Neutrophil (primary cell): Measurements from ENCODE around the gene MOV10L1.

Source experiments
- H3K27ac ChIP-seq: fragments of 200-600 bp; sonication (generic); 2 replicates; pipeline ENCODE4 v1.5.1; 2016; ENCODE audit warnings: mild to moderate bottlenecking, moderate library complexity
- H3K27me3 ChIP-seq: fragments of 200-600 bp; sonication (generic); 2 replicates; pipeline ENCODE4 v1.6.0; 2016; ENCODE audit warnings: mild to moderate bottlenecking
- H3K36me3 ChIP-seq: fragments of 200-600 bp; sonication (generic); 2 replicates; pipeline ENCODE4 v1.5.1; 2017
- H3K4me1 ChIP-seq, 2 experiments: fragments of 200-600 bp in 1 of 2; sonication (generic) in 1 of 2; 1 replicate in 1 of 2; 2 replicates in 1 of 2; pipeline versions ENCODE4 v1.5.1 to v1.6.1; 2013 to 2016; ENCODE audit warnings: low read depth in 1 of 2, low read length in 1 of 2, mild to moderate bottlenecking in 1 of 2, moderate library complexity in 1 of 2; ENCODE audit not compliant: control insufficient read depth in 1 of 2, insufficient read depth in 1 of 2
- H3K4me3 ChIP-seq, 2 experiments: fragments of 200-600 bp in 1 of 2; sonication (generic) in 1 of 2; 1 replicate in 1 of 2; 2 replicates in 1 of 2; pipeline ENCODE4 v1.5.1; 2013 to 2016; ENCODE audit warnings: low read depth in 1 of 2, low read length in 1 of 2, mild to moderate bottlenecking in 1 of 2, moderate library complexity in 1 of 2
- H3K9me3 ChIP-seq: fragments of 200-600 bp; sonication (generic); 2 replicates; pipeline ENCODE4 v1.5.1; 2016
- TF ChIP-seq, protein P1 (sequence below): fragments of 200-600 bp; sonication (generic); IDR thresholded peaks from 2 replicates; pipeline ENCODE4 v1.5.1; 2016; ENCODE audit warnings: antibody characterized with exemption

MOV10L1 gene

DNA sequence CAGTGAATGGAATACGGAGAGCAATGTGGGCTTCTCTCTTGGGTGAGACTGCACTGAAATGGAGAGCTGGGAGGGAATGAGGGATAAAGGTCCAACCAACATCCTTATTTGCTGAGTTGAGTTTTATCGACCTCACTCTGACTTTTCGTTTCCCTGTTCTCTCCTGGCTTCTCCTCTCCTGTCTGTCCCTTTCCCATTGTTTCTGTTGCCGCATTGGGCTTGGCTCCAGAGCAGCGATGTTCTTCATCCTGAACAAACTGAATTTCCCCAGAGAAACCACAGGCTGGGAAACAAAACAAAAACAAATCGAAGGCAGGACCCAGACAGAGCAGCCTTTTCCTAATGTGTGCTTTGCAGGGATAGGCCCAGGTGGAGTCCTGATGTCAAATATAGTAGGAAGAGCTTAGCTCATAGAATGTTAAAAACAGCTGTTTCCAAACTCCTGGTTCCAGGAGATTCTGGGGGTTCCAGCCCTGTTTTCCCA, 30.0 kb downstream of the MOV10L1 start:
- H3K36me3 ChIP-seq: no peaks in the 10 kb centered on the region
- H3K27ac ChIP-seq: no peak overlapping the region
- no peaks in the 10 kb centered on the region for H3K9me3 ChIP-seq
- no peak overlapping the region for H3K4me3 ChIP-seq
- no peaks in the 10 kb centered on the region for H3K4me1 ChIP-seq
- no peaks in the 10 kb centered on the region for H3K27me3 ChIP-seq
- TF ChIP-seq, protein P1, sequence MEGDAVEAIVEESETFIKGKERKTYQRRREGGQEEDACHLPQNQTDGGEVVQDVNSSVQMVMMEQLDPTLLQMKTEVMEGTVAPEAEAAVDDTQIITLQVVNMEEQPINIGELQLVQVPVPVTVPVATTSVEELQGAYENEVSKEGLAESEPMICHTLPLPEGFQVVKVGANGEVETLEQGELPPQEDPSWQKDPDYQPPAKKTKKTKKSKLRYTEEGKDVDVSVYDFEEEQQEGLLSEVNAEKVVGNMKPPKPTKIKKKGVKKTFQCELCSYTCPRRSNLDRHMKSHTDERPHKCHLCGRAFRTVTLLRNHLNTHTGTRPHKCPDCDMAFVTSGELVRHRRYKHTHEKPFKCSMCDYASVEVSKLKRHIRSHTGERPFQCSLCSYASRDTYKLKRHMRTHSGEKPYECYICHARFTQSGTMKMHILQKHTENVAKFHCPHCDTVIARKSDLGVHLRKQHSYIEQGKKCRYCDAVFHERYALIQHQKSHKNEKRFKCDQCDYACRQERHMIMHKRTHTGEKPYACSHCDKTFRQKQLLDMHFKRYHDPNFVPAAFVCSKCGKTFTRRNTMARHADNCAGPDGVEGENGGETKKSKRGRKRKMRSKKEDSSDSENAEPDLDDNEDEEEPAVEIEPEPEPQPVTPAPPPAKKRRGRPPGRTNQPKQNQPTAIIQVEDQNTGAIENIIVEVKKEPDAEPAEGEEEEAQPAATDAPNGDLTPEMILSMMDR: no peak

DNA sequence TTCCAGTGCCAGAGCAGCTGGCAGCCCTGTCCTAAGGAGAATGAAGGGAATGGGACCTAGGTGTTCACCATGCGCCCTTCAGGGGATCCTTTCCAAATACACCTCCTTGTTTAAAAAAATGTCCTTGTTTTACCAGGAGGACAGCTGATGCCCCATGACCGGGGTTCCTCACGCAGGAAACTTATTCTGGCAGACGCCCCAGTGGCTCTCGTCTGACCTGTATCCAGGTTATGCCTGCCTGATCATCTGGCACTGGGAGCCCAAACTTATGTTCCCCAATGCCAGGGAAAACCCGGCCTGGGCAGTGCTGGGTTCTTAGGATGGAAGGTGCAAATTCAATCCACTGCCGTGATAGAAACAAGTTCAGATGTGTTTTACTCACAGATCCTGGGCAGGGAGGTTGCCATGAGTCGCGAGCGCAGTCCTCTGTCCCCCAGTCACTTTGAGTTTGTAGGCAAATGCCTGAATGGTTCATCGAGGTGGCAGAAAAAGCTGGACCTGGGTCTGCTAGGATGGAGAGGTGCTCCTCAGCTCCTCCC, 31.5 kb downstream of the MOV10L1 start:
- TF ChIP-seq, protein P1: no peak
- no peak overlapping the region for H3K4me3 ChIP-seq
- no peaks in the 10 kb centered on the region for H3K36me3 ChIP-seq
- H3K4me1 ChIP-seq: no peaks in the 10 kb centered on the region
- no peak overlapping the region for H3K27ac ChIP-seq
- H3K27me3 ChIP-seq: no peaks in the 10 kb centered on the region
- H3K9me3 ChIP-seq: no peaks in the 10 kb centered on the region

DNA sequence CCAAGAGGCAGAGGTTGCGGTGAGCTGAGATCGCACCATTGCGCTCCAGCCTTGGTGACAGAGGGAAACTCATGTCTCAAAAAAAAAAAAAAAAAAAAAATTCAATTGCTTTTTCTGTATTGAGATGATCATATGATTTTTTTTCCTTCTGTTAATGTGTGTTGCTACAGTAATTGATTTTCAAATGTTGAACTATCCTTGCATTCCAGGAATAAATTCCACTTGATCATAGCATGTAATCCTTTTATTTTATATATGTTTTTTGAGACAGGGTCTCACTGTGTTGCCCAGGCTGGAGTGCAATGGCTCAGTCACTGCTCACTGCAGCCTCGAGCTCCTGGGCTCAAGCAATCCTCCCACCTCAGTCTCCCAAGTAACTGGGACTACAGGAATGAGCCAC, 33.3 kb downstream of the MOV10L1 start:
- Histone ChIP-seq H3K36me3 (no peaks in the 10 kb centered on the region), H3K4me3 (no peak overlapping the region), H3K9me3 (no peaks in the 10 kb centered on the region)

DNA sequence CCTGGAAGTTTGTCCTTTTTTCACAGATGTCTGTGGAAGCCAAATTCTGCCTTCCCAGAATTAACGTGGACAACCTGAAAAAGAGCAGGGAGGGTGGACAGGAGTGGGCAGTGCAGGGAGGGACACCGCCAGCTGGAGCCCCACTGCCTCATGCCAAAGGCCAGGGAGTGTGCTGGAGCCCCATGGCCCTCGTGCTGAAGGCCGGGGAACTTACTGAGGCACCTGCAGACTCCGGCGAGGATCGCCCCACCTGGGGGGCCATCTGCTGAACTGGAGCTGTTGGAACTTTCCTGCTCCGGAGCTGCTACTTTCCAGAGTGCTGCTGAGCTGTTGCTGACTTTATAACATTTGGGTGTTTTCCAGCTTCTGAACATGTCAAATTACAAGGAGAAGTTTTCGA, 35.2 kb downstream of the MOV10L1 start:
- Histone ChIP-seq H3K4me3 (no peak overlapping the region), H3K27ac (no peak overlapping the region)
- TF ChIP-seq, protein P1: no peak

More for the DNA sequence above, 33.3 kb downstream of the MOV10L1 start:
- Histone ChIP-seq H3K4me1 (no peaks in the 10 kb centered on the region), H3K27ac (no peak overlapping the region), H3K27me3 (no peaks in the 10 kb centered on the region)
- TF ChIP-seq, protein P1: no peak

DNA sequence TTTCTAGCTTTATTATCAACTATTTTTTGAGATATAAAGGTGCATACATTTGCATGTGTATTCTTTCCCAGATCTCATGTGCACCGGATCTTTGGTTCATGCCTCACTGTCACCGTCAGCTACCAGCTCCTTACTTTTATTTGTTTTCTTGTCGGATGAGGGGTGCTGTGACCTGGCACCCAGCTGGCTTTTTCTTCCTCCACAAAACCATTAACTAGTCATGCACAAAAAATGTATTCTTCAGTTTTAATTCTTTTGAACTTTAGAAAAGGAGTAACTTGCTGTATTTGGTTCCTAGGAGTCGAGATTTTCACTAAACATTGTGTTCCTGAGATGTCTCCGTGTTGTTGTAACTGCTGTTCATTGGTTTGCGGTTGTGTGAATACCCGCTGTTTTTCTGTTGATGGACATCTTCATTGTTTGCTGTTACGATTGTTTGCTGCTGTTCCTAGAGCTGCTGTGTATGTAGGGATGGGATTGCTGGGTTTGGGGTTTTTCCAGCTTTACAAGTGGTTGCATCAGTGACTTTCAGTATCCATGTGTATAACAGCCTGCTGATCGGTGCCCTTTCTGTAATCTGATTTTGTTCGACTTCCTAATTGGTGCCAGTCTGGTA, 39.4 kb downstream of the MOV10L1 start:
- no peaks in the 10 kb centered on the region for H3K4me1 ChIP-seq
- TF ChIP-seq, protein P1: no peak
- H3K27ac ChIP-seq: no peak overlapping the region
- H3K36me3 ChIP-seq: no peaks in the 10 kb centered on the region
- no peaks in the 10 kb centered on the region for H3K9me3 ChIP-seq
- H3K27me3 ChIP-seq: no peaks in the 10 kb centered on the region
- H3K4me3 ChIP-seq: no peak overlapping the region

More for the DNA sequence above, 35.2 kb downstream of the MOV10L1 start:
- no peaks in the 10 kb centered on the region for H3K36me3 ChIP-seq
- no peaks in the 10 kb centered on the region for H3K27me3 ChIP-seq
- H3K9me3 ChIP-seq: no peaks in the 10 kb centered on the region
- no peaks in the 10 kb centered on the region for H3K4me1 ChIP-seq
